ENCODE results near the gene SLC41A1.
A peak's percentile ranks its signal among the peaks of the same experiment; 100 is the strongest.

SLC41A1 gene

DNA sequence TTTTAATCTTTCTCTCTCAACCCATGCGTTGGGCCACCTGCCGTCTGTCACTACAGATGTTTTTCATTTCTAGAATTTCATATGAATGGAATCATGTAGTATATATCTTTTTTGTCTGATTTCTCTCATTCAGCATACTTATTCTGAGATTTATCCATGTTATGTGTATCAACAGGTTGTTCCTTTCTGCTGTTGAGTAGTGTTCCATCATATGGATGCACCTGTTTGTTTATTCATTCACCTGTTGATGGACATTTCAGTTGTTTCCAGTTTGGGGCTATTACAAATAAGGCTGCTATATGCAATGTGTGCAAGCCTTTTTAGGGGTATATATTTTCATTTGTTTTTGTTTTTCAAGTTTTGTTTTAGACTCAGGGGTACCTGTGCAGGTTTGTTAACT is 9.4 kb upstream of the SLC41A1 start:
- no peak for DNase-seq (ENCODE audit: low read depth, low spot score)

DNA sequence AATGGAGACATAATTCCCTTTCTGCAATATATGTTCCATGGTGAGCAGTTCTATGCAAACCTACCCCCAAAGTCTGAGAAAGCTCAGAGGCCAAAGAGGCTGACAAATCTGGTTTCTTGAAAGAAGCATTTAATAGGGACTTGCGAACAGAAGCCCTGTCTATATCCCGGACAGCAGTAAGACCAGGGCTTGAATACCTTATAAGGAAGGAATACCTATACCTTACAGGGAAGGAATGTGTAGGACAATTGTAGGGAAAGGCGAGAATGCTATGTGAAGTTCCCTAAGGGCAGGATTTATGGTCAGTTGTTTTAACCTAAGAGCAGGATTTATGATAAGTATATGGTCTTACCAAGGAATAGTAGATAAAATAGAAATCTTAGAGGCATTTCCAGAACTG is 5.0 kb upstream of the SLC41A1 start:
- DNase-seq (ENCODE audit: low read depth, low spot score): no peak

DNA sequence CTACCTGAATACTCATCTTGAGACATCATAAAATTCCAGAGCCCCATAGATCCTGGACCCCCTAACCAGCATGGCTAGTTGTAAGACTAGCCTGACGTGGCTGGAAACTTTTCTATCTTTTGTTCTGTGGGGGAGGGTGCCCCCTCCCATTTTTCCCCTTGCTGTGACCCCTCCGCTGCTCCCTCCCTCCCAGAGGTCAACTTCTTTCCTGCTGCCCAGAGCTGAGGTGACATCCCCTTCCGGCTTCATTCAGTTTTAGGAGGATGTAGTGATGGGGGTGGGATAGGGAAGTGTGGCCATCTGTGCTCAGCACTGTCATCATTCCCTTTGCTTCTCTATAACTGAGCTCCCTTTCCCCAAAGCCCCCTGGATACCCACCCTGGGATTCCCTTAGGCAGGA is 4.4 kb upstream of the SLC41A1 start:
- no peak for DNase-seq (ENCODE audit: low read depth, low spot score)

DNA sequence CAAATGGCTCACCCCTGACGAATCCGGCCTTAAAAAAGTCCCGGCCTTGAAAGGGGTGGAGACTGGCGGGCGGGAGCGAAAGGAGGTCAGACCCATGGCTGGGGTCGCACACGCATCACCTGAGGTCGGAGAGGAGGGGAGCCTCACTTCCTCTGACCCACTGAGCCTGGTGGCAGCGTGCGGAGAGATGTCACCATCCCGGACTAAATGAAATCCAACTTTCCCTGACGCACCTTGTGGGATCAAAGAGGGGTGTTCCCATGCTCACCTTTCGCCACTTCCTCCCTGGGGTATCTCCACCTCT is 709 bp upstream of the SLC41A1 start:
- no peak for DNase-seq (ENCODE audit: low read depth, low spot score)

DNA sequence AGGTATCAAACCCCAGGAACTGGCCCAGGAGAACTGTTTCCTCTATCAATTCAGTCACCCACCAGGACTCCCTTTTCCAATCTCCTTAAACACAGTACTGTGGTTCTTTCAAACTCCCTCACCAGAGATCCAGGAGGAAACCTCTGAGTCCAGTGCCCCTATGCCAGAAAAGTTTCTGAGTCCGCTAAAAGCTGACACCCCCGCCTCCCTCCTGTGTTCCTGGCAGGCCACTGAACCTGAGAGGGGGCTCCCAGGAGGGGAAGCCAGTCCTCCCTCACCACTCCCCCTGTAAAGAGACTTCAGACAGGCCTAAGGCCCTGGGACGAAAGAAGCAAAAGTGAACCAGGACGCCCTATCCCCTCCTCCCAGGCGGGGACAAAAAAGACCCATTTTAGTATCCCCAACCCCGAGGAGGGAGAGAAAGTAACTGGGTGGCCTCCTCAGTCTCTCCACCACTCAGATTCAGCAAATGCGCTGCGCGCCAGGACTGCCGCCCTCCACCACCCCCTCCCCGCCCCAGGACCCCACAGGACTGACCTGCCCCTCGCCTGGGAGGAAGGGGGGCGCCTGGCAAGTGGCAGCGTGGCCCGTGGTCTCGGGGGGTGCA is 624 bp downstream of the SLC41A1 start:
- peak; percentile 63 for DNase-seq (ENCODE audit: low read depth, low spot score)

DNA sequence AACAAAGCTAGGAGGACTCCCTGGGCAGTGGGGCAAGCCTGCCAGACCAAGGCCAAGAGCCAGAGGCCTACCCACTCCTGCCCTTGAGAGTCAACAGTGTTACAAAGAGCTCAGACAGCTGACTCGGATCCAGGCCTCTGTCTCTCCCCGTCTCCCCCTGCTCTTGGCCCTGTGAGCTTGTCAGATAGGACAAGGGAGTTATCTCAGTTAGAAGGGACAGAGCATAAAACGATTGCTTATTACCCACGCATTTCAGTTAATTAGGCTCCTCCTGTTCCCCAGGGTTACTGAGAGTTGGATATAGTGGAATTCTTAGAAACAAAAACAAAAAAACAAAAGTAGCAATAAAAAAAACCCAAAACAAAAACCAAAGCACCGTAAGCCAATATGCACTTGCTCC is 1.3 kb downstream of the SLC41A1 start:
- DNase-seq (ENCODE audit: low read depth, low spot score): no peak

DNA sequence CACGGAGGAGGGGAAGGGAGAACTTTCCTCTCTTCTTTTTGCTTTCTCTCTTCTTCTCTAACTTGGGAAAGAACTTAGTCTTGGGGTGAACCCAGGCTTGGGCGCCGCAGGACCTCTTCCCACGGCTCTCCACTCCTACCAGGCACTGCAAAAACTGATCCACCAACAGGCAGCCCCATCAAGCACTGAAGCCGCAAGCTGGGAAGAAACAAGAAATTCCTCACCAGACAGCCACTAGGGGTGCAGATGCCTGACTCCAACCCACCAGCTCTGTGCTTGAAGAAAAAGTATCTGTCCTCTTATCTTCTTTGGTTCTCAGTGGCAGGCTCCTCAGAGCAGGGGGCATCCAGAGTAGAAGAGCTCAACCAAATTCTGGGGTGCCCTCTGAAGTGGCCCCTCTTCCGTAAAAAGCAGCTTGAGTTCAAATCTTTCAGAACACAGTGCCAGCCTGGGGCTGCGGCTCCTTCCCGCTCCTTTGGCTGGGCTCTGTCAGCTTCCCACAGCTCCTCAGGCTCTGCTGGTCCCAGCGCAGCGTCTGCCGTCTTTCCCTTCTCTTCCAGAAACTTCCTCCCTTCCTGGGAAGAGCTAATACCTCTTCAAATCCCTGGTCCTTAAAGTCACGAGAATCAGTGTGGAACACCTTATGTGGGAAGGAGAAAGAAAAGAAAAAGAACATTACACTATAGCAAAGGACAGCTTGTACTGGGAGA is 2.4 kb downstream of the SLC41A1 start:
- no peak for DNase-seq (ENCODE audit: low read depth, low spot score)

DNA sequence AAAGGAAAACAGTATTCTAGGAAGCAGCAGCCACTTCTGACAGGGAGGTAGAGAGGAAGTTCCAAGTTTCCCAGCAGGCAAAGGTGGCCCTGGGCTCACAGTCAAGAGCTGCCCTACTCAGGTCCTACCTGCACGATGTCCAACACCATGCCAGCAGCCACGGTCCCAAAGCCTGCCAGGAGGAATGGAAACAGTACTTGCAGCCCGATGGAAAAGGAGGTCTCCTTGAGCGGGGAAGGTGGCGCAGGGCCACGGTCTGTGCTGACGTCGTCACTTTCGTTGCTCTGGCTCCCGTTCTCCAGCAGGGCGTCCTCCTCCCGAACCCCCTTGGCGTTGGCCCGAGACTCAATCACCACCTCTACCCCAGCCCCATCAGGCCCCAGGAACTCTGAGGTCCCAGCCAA is 3.1 kb downstream of the SLC41A1 start:
- DNase-seq (ENCODE audit: low read depth, low spot score): no peak

DNA sequence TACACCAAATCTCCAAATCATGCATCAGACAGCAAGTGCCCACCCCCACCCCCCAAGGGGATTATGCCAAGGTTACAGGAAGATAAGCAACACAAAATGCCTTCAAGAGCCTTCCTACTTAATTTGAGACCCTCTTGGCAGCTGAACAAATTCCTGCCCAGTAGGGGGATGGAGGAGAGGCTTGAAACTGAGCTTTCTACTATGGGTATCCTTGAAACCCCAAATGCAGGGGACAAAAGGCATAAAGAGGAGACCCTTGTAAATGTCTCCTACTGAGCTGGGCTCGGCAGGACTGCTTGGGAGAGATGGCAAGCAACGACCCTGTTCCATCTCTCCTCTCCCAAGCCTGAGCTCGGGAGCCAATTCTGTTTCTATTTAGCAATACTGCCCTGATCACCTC is 3.5 kb downstream of the SLC41A1 start:
- DNase-seq (ENCODE audit: low read depth, low spot score): no peak

DNA sequence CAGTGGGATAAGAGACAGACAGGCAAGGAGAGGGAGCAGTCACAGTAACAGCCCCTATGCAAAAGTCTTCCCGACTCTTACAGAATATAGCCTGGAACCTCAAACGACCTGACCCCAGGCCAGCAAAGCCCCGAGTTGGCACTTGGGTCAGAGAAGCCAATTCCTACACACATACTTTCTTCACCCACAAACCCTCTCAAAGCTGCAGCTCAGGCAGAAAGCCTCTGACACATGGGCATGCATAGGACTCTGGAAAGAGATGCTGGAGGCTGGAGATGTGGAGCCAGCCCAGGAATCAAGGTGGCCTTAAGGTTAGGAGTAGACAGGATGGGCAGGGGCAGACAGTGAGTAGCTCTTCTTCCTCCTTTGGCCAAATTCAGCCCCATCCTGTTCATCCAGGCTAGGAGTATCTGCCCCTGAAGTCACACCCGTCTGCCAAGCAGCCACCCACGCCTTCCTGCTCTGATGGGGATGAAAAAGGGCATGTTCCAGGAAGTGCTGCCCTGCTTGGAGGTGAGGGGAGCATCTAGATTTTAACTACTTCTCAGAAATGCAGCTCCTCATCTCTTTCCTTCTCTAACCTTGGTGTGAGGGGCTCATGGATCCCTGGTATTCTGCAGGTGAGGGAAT is 7.8 kb downstream of the SLC41A1 start:
- no peak for DNase-seq (ENCODE audit: low read depth, low spot score)

DNA sequence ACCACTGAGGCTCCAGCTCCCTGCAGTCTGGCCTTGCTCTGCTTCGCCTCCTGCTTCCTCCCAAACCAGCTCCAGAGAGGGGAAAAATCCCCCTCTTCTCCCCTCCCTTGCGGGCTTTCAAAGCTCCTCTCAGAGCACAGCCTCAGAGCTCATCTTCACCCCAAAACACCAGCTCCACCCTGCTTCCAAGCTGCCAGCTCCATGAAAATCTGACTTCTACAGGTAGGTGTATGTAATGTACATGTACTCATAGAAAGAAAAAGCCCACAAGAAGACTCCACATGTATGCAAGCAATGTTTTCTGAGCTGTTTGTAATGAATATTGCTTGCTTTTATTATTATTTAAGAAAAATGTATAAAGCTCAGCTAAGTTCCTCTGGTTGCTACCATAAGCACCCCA is 8.4 kb downstream of the SLC41A1 start:
- no peak for DNase-seq (ENCODE audit: low read depth, low spot score)

DNA sequence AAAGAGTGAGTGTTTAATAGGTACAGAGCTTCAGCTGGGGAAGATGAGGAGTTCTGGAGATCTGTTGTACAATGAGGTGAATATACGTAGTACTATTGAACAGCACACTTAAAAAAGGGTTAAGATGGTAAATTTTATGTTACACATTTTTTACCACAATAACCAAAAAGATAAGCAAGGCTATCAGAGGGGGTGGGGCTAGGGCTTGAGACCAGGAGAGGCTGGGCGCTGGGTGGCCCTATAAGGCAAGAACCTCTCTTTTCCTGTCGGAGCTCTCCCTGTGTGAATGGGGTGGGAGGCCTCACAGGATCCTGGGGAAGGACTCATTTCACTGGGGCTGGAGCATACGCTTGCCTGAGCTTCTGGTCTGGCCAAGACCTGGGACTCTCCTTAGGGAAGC is 9.0 kb downstream of the SLC41A1 start:
- DNase-seq (ENCODE audit: low read depth, low spot score): no peak

DNA sequence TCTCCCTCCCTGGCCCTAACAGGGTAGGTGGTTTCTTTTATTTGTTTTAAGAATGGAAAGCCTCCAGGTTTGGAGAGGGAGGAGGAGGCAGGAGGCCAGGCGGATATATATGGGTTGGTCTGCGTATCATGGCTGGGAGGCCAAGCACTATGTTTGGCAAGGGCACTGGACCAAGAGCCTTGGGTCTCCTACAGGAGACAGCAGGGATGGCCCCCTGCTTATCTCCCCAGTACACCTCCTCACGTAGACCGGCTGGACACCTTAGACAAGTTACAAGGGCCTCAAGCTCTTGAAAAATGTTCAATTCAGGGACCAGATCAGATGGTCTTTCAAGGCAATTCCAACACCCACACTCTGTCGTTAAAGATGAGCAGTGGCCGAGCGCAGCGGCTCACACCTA is 10.9 kb downstream of the SLC41A1 start:
- no peak for DNase-seq (ENCODE audit: low read depth, low spot score)

DNA sequence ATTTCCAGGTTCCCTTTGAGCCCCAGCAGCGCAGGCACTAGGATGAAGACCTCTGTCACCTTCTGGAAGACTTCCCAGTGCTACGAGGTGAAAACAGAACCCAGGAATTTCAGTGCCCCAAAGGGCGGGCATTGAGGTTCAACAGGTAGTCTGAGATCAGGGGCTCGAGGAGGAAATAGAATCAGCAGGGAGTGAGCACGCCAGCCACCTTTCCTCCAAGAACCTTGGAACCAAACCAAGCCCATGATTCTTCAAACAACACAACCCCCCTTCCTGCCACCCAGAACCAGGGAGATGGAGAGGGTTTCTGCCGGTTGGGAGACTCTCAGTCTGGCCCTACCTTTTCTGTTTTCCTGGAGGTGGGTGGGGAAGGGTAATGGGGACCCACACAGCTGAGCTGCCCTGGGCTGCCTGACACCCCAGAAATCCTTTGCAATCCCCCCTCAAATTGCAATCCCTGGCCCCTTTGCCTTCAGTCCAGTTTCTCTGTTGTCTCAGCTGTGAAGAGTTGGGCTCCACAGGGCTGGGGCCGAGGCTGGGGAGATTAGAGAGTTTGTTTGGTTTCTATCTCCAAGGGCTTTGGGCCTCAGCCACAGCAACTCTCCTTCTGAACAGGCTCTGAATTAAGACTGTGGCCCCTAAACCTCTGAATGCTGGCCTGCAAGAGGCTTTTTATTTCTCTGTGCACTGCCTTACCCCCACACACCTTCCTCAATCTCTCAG is 11.9 kb downstream of the SLC41A1 start:
- no peak for DNase-seq (ENCODE audit: low read depth, low spot score)

DNA sequence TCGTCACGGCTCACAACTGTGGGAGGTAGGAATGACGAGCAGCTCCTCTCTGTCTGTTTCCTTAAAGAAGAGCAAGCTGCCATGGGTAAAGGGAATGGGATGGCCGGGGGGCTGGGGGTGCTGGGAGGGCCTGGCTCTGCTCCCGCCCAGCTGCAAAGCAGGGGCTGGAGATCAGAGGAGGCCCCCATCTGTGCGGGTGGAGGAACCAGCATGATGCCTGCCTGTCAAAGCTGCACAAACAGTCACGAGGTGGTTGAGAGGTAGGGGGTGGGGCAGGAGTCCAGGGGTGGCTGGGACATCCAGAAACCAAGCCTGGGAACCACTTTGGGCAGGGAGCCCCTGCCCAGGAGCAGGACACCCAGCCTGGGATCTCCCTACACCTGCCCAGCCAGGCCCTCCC is 12.6 kb downstream of the SLC41A1 start:
- DNase-seq (ENCODE audit: low read depth, low spot score): no peak

DNA sequence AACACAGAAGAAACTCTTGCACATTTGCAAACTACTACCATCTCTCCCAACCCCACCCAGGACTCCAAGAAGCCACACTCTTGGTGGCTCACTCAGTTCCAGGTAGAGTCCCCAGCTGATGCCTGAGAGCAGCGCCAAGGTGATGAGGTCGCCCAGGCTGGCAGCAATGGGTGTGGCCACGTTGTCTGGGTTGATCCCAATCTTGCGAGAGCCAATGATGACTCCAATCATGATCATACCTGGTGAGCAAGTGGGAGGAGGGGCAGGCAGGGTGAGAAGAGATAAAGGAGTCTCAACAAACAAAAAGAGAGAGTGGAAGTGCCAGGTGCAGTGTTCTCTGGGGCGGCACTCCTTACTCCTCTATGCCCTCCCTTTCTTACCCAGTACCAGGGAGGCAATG is 14.4 kb downstream of the SLC41A1 start:
- DNase-seq (ENCODE audit: low read depth, low spot score): no peak

DNA sequence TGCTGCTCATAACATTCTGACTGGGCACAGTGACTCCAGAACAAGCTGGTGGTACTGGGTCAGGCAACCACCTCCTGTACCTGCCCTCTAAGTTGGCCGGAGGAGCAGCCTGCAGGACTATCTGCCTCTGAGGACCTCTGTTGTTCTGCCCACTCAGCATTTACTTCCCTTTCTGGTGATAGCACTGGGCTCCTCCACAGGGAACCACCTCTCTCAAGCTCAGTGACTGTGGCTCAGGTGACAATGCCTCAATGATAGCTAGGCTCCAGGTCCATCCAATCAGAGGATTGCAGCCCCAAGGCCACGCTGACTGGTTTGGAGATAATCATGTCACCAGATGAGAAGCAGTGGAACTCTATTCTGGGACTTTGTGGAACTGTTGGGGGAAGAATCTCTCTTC is 15.8 kb downstream of the SLC41A1 start:
- DNase-seq (ENCODE audit: low read depth, low spot score): no peak

DNA sequence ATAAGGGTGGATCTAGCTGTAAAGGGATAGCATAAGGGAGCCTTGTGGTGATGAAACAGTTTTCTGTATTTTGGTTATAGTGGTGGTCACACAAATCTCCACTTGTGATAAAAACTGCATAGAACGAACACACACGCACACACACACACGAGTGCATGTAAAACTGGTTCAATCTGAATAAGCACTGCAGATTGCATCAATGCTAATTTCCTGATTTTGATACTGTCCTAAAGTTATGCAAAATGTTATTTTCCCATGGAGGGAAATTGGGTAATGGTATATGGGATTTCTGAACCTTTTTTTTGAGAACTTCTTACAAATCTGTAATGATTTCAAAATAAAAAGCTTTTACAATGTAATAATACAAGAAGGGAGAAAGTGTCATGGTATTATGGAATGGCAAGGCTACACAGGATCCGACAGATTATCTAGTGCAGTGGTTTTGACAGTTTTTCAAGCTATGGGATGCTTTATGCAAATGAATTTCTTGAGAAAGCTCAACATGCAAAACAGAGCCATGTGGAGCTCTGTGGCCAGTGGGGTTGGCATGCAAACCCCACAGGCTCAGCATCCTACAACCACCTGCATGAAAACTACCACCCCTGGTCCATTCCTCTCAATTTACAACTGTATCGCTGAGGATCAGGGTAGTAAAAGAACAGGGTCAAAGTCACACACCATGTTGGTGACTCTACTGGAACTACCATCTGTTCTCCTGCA is 18.8 kb downstream of the SLC41A1 start:
- no peak for DNase-seq (ENCODE audit: low read depth, low spot score)

DNA sequence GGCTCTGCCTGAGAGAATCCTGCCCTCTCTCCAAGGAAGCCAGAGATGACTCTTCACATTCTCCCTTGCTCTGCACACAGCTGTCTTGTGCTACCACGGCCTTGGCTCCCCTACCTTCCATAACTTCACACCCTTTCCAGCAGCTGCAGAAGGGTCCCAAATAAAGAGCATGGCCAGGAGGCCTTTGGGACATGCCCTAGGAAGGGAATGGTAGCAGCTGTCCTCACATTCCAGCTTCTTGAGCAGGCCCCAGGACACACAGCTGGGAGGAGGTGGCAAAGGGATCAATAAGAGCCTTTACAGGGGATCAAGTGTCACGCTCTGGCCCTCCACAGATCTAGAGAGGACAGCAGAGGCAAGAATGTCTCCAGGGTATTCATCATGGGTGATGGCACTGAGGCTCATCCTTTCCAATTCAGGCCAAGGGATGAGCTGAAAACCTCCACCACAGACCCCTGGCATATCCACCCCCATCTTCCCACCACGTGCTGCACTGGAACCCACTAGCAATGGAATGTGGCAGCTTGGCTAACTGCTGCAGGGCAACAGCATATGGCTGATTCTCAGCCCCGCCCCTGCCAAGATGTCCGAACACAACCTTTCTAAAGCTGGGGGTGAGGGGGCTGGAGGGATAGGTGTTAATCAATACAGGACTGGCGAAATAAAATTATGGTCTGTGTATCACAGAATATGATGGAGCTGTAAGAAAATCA is 19.9 kb downstream of the SLC41A1 start:
- no peak for DNase-seq (ENCODE audit: low read depth, low spot score)

DNA sequence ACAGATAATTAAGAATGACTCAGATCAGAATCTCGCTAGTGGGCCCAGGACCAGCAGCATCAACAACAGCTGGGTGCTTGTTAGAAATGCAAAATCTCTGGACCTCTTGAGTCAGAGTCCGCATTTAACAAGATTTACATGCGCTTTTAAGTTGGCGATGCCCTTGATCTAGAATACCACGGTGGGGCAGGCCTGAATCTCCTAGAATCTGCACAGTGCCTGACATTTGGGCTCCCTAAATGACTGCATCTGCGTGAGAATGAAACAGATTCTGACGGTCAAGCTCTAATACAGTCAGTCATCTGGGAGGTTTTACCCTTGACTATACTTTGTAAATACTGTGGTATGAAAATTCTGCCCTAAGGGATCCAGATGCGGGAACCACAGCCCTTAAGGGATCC is 20.5 kb downstream of the SLC41A1 start:
- no peak for DNase-seq (ENCODE audit: low read depth, low spot score)

DNA sequence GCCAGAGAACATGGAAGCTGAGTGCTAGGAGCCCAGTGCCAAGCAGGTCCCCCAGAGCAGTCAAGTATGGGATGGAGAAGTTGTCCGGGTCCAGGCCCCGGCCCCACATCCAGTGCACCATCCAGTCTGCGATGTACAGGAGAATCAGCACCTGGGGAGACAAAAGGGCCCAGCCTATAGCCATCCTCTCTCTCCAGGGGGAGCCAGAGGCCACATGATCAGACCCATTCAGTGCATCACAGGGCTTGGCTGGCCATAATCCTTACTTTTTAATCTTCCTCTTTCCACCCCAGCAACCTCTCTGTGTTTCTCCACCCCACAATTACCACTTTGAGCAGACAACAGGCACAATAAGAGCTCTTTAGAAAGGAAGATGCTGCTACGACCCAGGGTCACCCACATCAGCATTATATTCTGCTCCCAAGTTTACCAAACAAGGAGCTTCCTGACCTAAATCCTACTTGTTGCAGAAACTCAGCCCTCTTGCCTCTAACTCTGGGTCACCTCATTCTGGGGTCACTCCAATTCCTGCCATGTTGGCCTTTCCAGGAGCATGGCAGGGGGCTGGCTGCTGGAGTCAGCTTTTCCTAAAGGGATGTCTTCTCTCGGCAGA is 21.3 kb downstream of the SLC41A1 start:
- DNase-seq (ENCODE audit: low read depth, low spot score): peak; percentile 77
